Urinary bladder (tissue), 4 donors: ENCODE results near the gene NKIRAS2. TPM values are rescaled to one million over a fixed set of nuclear protein-coding genes. Genes with fewer than 3 reads are reported as not detected.

Experiments used
- DNase-seq: peaks from one replicate; pipeline ENCODE4 v3.0.0-alpha.2; 2015; ENCODE audit errors: extremely low spot score
- H3K27ac ChIP-seq: one replicate; pipeline ENCODE4 v1.5.1; 2013; ENCODE audit warnings: low read depth, mild to moderate bottlenecking, moderate library complexity
- H3K36me3 ChIP-seq: one replicate; pipeline ENCODE4 v1.6.1; 2013; ENCODE audit warnings: mild to moderate bottlenecking, moderate library complexity; ENCODE audit not compliant: insufficient read depth
- H3K4me1 ChIP-seq: one replicate; pipeline ENCODE4 v1.6.1; 2013; ENCODE audit warnings: mild to moderate bottlenecking, moderate library complexity; ENCODE audit not compliant: insufficient read depth
- H3K4me3 ChIP-seq: one replicate; pipeline ENCODE4 v1.5.1; 2013; ENCODE audit warnings: low read depth, low read length
- WGBS: extraction: QIAGEN DNeasy Blood & Tissue Kit; methylation state at CpG from one replicate; pipeline ENCODE4 v1.1.7; 2013; 5-methylcytosine and 5-hydroxymethylcytosine counted together
- polyA plus RNA-seq: library from polyadenylated mRNA; stranded (reverse); fragments of 200-250 nt; gene quantifications from one replicate; pipeline ENCODE4 v1.2.3, GENCODE V29; 2013
- total RNA-seq: library from RNA; depleted of rRNA; stranded (reverse); fragments of >200 nt; gene quantifications from one replicate; pipeline ENCODE4 v1.2.3, GENCODE V29; 2014
- donor health status: healthy with polysubstance abuse.
- donor health status: healthy.

Gene NKIRAS2
- total and polyA plus RNA-seq, 2 donors = 14.4 to 52.0 TPM

GRCh38 chr17:42061646-42062487 lies 42.0 kb downstream of the NKIRAS2 start:
- Histone ChIP-seq H3K27ac (no peak overlapping the region), H3K36me3 (no peaks in the 10 kb centered on the region)
- 63% methylated on average over 5 of the region's 5 CpGs for WGBS

GRCh38 chr17:42062681-42063080 lies 42.8 kb downstream of the NKIRAS2 start:
- DNase-seq = no peak
- Histone ChIP-seq H3K4me1 (no peaks in the 10 kb centered on the region), H3K4me3 (no peak overlapping the region), H3K27ac (no peak overlapping the region), H3K36me3 (no peaks in the 10 kb centered on the region)
- 85% methylated on average over 14 of the region's 14 CpGs for WGBS

More at GRCh38 chr17:42061646-42062487, 42.0 kb downstream of the NKIRAS2 start:
- no peak overlapping the region for H3K4me3 ChIP-seq
- H3K4me1 ChIP-seq = no peaks in the 10 kb centered on the region
- no peak for DNase-seq

- Histone ChIP-seq H3K36me3 (no peaks in the 10 kb centered on the region), H3K4me1 (no peaks in the 10 kb centered on the region), H3K4me3 (no peak overlapping the region), H3K27ac (no peak overlapping the region)
- DNase-seq = no peak
- WGBS = 68% methylated on average over 2 of the region's 2 CpGs
These were observed 45.3 kb downstream of the NKIRAS2 start for GRCh38 chr17:42065201-42065600.

GRCh38 chr17:42067371-42068091 lies 47.6 kb downstream of the NKIRAS2 start:
- no peaks in the 10 kb centered on the region for H3K36me3 ChIP-seq
- no peak overlapping the region for H3K4me3 ChIP-seq
- no peak for DNase-seq
- peaks cover under 1% of the 10 kb centered on the region for H3K4me1 ChIP-seq
- 36% methylated on average over 12 of the region's 12 CpGs for WGBS
- no peak overlapping the region for H3K27ac ChIP-seq

- 76% methylated on average over 3 of the region's 3 CpGs for WGBS
- Histone ChIP-seq H3K36me3 (no peaks in the 10 kb centered on the region), H3K27ac (no peak overlapping the region), H3K4me3 (no peak overlapping the region), H3K4me1 (peaks cover 2% of the 10 kb centered on the region)
- DNase-seq = no peak
These were observed 49.1 kb downstream of the NKIRAS2 start for GRCh38 chr17:42068979-42069378.

GRCh38 chr17:42071810-42072209 lies 51.9 kb downstream of the NKIRAS2 start:
- peak overlapping the region; percentile 22 for H3K4me3 ChIP-seq
- peaks cover 2% of the 10 kb centered on the region for H3K4me1 ChIP-seq
- H3K27ac ChIP-seq = no peak overlapping the region
- no peak for DNase-seq
- 19% methylated on average over 3 of the region's 3 CpGs for WGBS
- no peaks in the 10 kb centered on the region for H3K36me3 ChIP-seq

GRCh38 chr17:42072323-42073187 lies 52.7 kb downstream of the NKIRAS2 start:
- H3K4me3 ChIP-seq = peak overlapping the region; percentile 22
- no peak for DNase-seq

More at GRCh38 chr17:42072323-42073187, 52.7 kb downstream of the NKIRAS2 start:
- peaks cover 2% of the 10 kb centered on the region for H3K4me1 ChIP-seq
- no peak overlapping the region for H3K27ac ChIP-seq
- H3K36me3 ChIP-seq = no peaks in the 10 kb centered on the region
- WGBS = 6% methylated on average over 66 of the region's 67 CpGs

Other genes starting within 250 kb of the NKIRAS2 start
- gene JUP, start 233.4 kb upstream of the NKIRAS2 start, total RNA-seq = 51.4 TPM
- gene JUP, start 233.4 kb upstream of the NKIRAS2 start, polyA plus RNA-seq = 53.8 TPM
- 32.1 TPM for gene P3H4, start 208.1 kb upstream of the NKIRAS2 start, total RNA-seq
- gene P3H4, start 208.1 kb upstream of the NKIRAS2 start, polyA plus RNA-seq = 11.5 TPM
- 166 TPM for gene FKBP10, start 207.1 kb upstream of the NKIRAS2 start, total RNA-seq
- gene FKBP10, start 207.1 kb upstream of the NKIRAS2 start, polyA plus RNA-seq = 84.5 TPM
- gene NT5C3B, start 183.9 kb upstream of the NKIRAS2 start, total RNA-seq = 40.8 TPM
- gene NT5C3B, start 183.9 kb upstream of the NKIRAS2 start, polyA plus RNA-seq = 67.9 TPM
- gene KLHL10, start 182.3 kb upstream of the NKIRAS2 start, total RNA-seq = 0.48 TPM
- gene KLHL10, start 182.3 kb upstream of the NKIRAS2 start, polyA plus RNA-seq = 0.71 TPM
- gene KLHL11, start 154.7 kb upstream of the NKIRAS2 start, total RNA-seq = 35.0 TPM
- 3.8 TPM for gene KLHL11, start 154.7 kb upstream of the NKIRAS2 start, polyA plus RNA-seq
- 64.1 TPM for gene ACLY, start 101.1 kb upstream of the NKIRAS2 start, total RNA-seq
- gene ACLY, start 101.1 kb upstream of the NKIRAS2 start, polyA plus RNA-seq = 51.7 TPM
- 1.4 TPM for gene ODAD4, start 89.5 kb upstream of the NKIRAS2 start, total RNA-seq
- gene ODAD4, start 89.5 kb upstream of the NKIRAS2 start, polyA plus RNA-seq = 2.0 TPM
- gene CNP, start 53.3 kb upstream of the NKIRAS2 start, total RNA-seq = 28.7 TPM
- 66.6 TPM for gene CNP, start 53.3 kb upstream of the NKIRAS2 start, polyA plus RNA-seq
- gene DNAJC7, start 2.7 kb upstream of the NKIRAS2 start, total RNA-seq = 69.9 TPM
- gene DNAJC7, start 2.7 kb upstream of the NKIRAS2 start, polyA plus RNA-seq = 55.2 TPM
- 0.95 TPM for gene C17orf113, start 30.5 kb downstream of the NKIRAS2 start, total RNA-seq
- gene C17orf113, start 30.5 kb downstream of the NKIRAS2 start, polyA plus RNA-seq = 1.5 TPM
- 1.2 TPM for gene ZNF385C, start 78.4 kb downstream of the NKIRAS2 start, total RNA-seq
- gene ZNF385C, start 78.4 kb downstream of the NKIRAS2 start, polyA plus RNA-seq = 0.65 TPM
- gene DHX58, start 92.6 kb downstream of the NKIRAS2 start, total RNA-seq = 7.6 TPM
- gene DHX58, start 92.6 kb downstream of the NKIRAS2 start, polyA plus RNA-seq = 16.1 TPM
- gene KAT2A, start 101.3 kb downstream of the NKIRAS2 start, total RNA-seq = 14.1 TPM
- 44.3 TPM for gene KAT2A, start 101.3 kb downstream of the NKIRAS2 start, polyA plus RNA-seq
- not detected for gene HSPB9, start 102.7 kb downstream of the NKIRAS2 start, total RNA-seq
- gene HSPB9, start 102.7 kb downstream of the NKIRAS2 start, polyA plus RNA-seq = 0.11 TPM
- gene RAB5C, start 134.9 kb downstream of the NKIRAS2 start, total RNA-seq = 40.5 TPM
- 198 TPM for gene RAB5C, start 134.9 kb downstream of the NKIRAS2 start, polyA plus RNA-seq
- 0.79 TPM for gene KCNH4, start 161.1 kb downstream of the NKIRAS2 start, total RNA-seq
- gene KCNH4, start 161.1 kb downstream of the NKIRAS2 start, polyA plus RNA-seq = 0.49 TPM
- not detected for gene HCRT, start 165.4 kb downstream of the NKIRAS2 start, total RNA-seq
- not detected for gene HCRT, start 165.4 kb downstream of the NKIRAS2 start, polyA plus RNA-seq
- 6.7 TPM for gene GHDC, start 174.4 kb downstream of the NKIRAS2 start, total RNA-seq
- 32.0 TPM for gene GHDC, start 174.4 kb downstream of the NKIRAS2 start, polyA plus RNA-seq